ENCODE data around the gene SLC52A1.
"Not testable (repeated sequence)": the region's sequence is repeated elsewhere in the genome, so short reads cannot be mapped to it uniquely, and the experiment has no call there.

DNA sequence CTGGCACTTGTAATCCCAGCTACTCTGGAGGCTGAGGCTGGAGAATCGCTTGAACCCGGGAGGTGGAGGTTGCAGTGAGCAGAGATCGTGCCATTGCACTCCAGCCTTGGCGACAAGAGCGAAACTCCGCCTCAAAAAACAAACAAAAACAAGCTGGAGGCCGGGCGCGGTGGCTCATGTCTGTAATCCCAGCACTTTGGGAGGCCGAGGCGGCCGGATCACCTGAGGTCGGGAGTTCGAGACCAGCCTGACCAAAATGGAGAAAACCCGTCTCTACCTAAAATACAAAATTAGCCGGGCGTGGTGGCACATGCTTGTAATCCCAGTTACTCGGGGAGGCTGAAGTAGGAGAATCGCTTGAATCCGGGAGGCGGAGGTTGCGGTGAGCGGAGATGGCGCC lies 42.0 kb upstream of the SLC52A1 start:
- TF ChIP-seq, protein P1, sequence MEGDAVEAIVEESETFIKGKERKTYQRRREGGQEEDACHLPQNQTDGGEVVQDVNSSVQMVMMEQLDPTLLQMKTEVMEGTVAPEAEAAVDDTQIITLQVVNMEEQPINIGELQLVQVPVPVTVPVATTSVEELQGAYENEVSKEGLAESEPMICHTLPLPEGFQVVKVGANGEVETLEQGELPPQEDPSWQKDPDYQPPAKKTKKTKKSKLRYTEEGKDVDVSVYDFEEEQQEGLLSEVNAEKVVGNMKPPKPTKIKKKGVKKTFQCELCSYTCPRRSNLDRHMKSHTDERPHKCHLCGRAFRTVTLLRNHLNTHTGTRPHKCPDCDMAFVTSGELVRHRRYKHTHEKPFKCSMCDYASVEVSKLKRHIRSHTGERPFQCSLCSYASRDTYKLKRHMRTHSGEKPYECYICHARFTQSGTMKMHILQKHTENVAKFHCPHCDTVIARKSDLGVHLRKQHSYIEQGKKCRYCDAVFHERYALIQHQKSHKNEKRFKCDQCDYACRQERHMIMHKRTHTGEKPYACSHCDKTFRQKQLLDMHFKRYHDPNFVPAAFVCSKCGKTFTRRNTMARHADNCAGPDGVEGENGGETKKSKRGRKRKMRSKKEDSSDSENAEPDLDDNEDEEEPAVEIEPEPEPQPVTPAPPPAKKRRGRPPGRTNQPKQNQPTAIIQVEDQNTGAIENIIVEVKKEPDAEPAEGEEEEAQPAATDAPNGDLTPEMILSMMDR (IDR thresholded peaks at IDR 0.05) = not testable (repeated sequence)
- not testable (repeated sequence) for TF ChIP-seq POLR2A (IDR thresholded peaks at IDR 0.05)

Data from transverse colon (tissue), 3 donors.